GM19240 (cell line): ENCODE measurements around the gene ZFPL1.

Experiments used
- DNase-seq: peaks from one replicate; pipeline ENCODE4 v3.0.0; 2011; ENCODE audit warnings: low spot score; ENCODE audit not compliant: insufficient read length

Gene ZFPL1

GRCh38 chr11:65090628-65091027 is 6.6 kb downstream of the ZFPL1 start:
- DNase-seq = no peak

GRCh38 chr11:65095427-65095826 is 11.4 kb downstream of the ZFPL1 start:
- no peak for DNase-seq

- DNase-seq = peak; percentile 93
These were observed 12.2 kb downstream of the ZFPL1 start, which contains the start of gene VPS51 for GRCh38 chr11:65095974-65096806. Gene VPS51, plus strand, starts transcription at chr11:65096214. Its CDS starts 37 bp downstream, at chr11:65096251.

- DNase-seq = no peak
These were observed 12.9 kb downstream of the ZFPL1 start for GRCh38 chr11:65096926-65097325.

GRCh38 chr11:65100674-65101350 is 16.8 kb downstream of the ZFPL1 start:
- no peak for DNase-seq

GRCh38 chr11:65102142-65103095 is 18.4 kb downstream of the ZFPL1 start:
- DNase-seq = no peak

GRCh38 chr11:65103476-65103875 is 19.5 kb downstream of the ZFPL1 start:
- no peak for DNase-seq

GRCh38 chr11:65104628-65105027 is 20.6 kb downstream of the ZFPL1 start:
- no peak for DNase-seq

GRCh38 chr11:65107078-65107477 is 23.1 kb downstream of the ZFPL1 start:
- DNase-seq = no peak

GRCh38 chr11:65107751-65108468 is 23.9 kb downstream of the ZFPL1 start:
- DNase-seq = no peak

- no peak for DNase-seq
These were observed 24.6 kb downstream of the ZFPL1 start for GRCh38 chr11:65108469-65109123.

- DNase-seq = no peak
These were observed 25.5 kb downstream of the ZFPL1 start for GRCh38 chr11:65109231-65110198.

GRCh38 chr11:65110354-65110861 is 26.4 kb downstream of the ZFPL1 start:
- peak; percentile 95 for DNase-seq

- peak; percentile 94 for DNase-seq
These were observed 27.2 kb downstream of the ZFPL1 start for GRCh38 chr11:65111159-65111743.

GRCh38 chr11:65111744-65112545 is 27.9 kb downstream of the ZFPL1 start, which contains the start of gene TM7SF2:
Gene TM7SF2, plus strand, starts transcription at chr11:65111872. Its CDS starts 144 bp downstream, at chr11:65112016.
- no peak for DNase-seq

GRCh38 chr11:65112546-65113360 is 28.7 kb downstream of the ZFPL1 start:
- DNase-seq = peak; percentile 50

- DNase-seq = no peak
These were observed 29.3 kb downstream of the ZFPL1 start for GRCh38 chr11:65113361-65113756.
